Endothelial cell of umbilical vein (primary cell): ENCODE measurements around the gene ZNF790.

Experiments
- CTCF ChIP-seq, 2 donors: IDR thresholded peaks; 1 replicate in 1 of 2; 2 replicates in 1 of 2; pipeline ENCODE4 v1.5.1; 2011; ENCODE audit warnings: low read length in 2 of 2, mild to moderate bottlenecking in 2 of 2, moderate library complexity in 2 of 2, control low read depth in 1 of 2, inconsistent platforms in 1 of 2, low read depth in 1 of 2; ENCODE audit not compliant: insufficient read depth in 1 of 2; ENCODE audit errors: extremely low read depth in 1 of 2
- GATA2 ChIP-seq: IDR thresholded peaks from 2 replicates; pipeline ENCODE4 v1.7.0; 2011; ENCODE audit warnings: low read depth, mild to moderate bottlenecking, moderate library complexity, mixed read lengths, low read length; ENCODE audit not compliant: insufficient read length, insufficient read depth
- MAX ChIP-seq: IDR thresholded peaks from 2 replicates; pipeline ENCODE4 v1.6.1; 2011; ENCODE audit not compliant: insufficient read depth, insufficient read length
- POLR2A ChIP-seq: IDR thresholded peaks from 2 replicates; pipeline ENCODE4 v1.6.1; 2012; ENCODE audit warnings: low read depth, mild to moderate bottlenecking, control low read depth, low read length

- no peak for TF ChIP-seq MAX
- TF ChIP-seq CTCF (IDR thresholded peaks at IDR 0.05; ENCODE audit: extremely low read depth in 1 of 2, insufficient read depth in 1 of 2, low read depth in 1 of 2, low read length in 2 of 2): no peak
- no peak for TF ChIP-seq GATA2
- TF ChIP-seq POLR2A: no peak
Observed at GRCh38 chr19:36821758-36822157, 16.4 kb downstream of the ZNF790 start.
